ENCODE data around the gene EML5. TPM values are rescaled to one million over a fixed set of nuclear protein-coding genes. Genes with fewer than 3 reads are reported as not detected.
A peak's percentile ranks its signal among the peaks of the same experiment; 100 is the strongest.

The EML5 gene
- total and polyA plus RNA-seq, 3 donors from 2014 or later: 4.2 to 19.3 (median 17.7) TPM

DNA sequence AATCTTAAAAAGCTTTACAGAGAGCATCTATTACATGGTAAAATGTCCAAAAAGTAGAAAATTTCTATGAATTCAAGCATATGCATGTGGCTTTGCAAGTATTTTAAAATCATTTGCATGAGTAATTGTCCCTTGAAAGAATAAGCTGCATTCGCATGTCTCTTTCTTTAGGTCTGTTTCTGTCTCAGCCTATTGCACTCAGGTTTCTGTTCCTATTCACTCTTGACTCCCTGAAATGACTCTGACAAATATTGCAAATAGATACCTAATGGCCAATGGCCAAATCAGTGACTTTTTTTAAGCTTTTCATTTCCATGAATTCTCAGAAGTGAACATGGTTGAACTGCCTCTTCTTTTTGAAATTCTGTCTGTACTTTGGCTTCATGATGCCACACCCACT lies 25.3 kb upstream of the EML5 start:
- 88 to 89% methylated on average over 1 of the region's 1 CpG for WGBS, 2 donors
- Histone ChIP-seq H3K4me1 (peaks cover 20% of the 10 kb centered on the region), H3K27me3 (no peaks in the 10 kb centered on the region), H3K27ac (peak overlapping the region; percentile 51 to 74), H3K36me3 (ENCODE audit: low read depth, missing control alignments) (no peaks in the 10 kb centered on the region), H3K4me3 (no peak overlapping the region), H3K9me3 (no peaks in the 10 kb centered on the region)
- no peak for DNase-seq
- intact Hi-C loops (cut with DNase I; ENCODE audit: low total_unique reads): no loop called here
- TF ChIP-seq, protein P1, sequence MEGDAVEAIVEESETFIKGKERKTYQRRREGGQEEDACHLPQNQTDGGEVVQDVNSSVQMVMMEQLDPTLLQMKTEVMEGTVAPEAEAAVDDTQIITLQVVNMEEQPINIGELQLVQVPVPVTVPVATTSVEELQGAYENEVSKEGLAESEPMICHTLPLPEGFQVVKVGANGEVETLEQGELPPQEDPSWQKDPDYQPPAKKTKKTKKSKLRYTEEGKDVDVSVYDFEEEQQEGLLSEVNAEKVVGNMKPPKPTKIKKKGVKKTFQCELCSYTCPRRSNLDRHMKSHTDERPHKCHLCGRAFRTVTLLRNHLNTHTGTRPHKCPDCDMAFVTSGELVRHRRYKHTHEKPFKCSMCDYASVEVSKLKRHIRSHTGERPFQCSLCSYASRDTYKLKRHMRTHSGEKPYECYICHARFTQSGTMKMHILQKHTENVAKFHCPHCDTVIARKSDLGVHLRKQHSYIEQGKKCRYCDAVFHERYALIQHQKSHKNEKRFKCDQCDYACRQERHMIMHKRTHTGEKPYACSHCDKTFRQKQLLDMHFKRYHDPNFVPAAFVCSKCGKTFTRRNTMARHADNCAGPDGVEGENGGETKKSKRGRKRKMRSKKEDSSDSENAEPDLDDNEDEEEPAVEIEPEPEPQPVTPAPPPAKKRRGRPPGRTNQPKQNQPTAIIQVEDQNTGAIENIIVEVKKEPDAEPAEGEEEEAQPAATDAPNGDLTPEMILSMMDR (IDR thresholded peaks at IDR 0.05): no peak
- TF ChIP-seq POLR2A (IDR thresholded peaks at IDR 0.05): no peak

DNA sequence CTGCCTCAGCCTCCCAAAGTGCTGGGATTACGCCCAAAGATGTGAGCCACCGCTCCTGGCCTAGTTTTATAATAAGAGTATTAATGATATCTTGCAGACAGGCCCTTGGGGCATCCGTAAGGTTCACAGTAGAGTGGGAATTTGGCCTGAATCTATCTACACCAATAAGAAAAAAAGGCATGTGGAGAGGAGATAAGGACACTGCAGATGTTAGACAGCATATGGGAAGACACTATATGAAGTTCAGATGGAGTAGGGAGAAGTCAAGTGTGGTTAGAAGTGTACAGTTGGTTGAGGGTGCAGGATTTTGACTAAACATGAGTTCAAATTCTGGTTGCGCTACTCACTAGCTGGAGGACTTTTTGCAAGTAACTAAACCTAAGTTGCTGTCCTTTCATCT lies 23.2 kb upstream of the EML5 start:
- intact Hi-C loops (cut with DNase I; ENCODE audit: low total_unique reads): no loop called here

DNA sequence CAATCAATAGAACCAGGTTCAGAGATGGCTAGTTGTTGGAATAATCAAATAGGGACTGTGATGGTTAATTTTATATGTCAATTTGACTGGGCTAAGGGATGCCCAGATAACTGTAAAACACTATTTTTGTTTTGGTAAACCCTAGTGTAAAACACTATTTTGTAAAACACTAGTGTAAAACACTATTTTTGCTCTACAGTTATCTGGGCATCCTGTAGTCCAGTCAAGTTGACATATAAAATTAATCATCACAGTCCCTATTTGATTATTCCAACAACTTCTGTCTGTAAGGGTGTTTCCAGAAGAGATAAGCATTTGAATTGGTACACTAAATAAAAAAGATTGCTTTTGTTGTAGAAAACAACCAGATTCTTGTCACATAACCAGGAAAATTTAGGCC lies 15.6 kb upstream of the EML5 start:
- no peaks in the 10 kb centered on the region for H3K27me3 ChIP-seq
- H3K36me3 ChIP-seq (ENCODE audit: low read depth, missing control alignments): no peaks in the 10 kb centered on the region
- no peak overlapping the region for H3K4me3 ChIP-seq
- intact Hi-C loops (cut with DNase I; ENCODE audit: low total_unique reads): no loop called here
- H3K4me1 ChIP-seq: no peaks in the 10 kb centered on the region
- TF ChIP-seq, protein P1 (IDR thresholded peaks at IDR 0.05): no peak
- no peak for TF ChIP-seq POLR2A (IDR thresholded peaks at IDR 0.05)
- no peak overlapping the region for H3K27ac ChIP-seq
- DNase-seq: no peak
- no peaks in the 10 kb centered on the region for H3K9me3 ChIP-seq

More for the DNA sequence above, 23.2 kb upstream of the EML5 start:
- H3K4me1 ChIP-seq: peaks cover 14% of the 10 kb centered on the region
- H3K4me3 ChIP-seq: no peak overlapping the region
- H3K27me3 ChIP-seq: no peaks in the 10 kb centered on the region
- no peak overlapping the region for H3K27ac ChIP-seq
- no peaks in the 10 kb centered on the region for H3K36me3 ChIP-seq (ENCODE audit: low read depth, missing control alignments)
- TF ChIP-seq POLR2A (IDR thresholded peaks at IDR 0.05): no peak
- TF ChIP-seq, protein P1 (IDR thresholded peaks at IDR 0.05): no peak
- WGBS, 2 donors: 93 to 96% methylated on average over 4 of the region's 4 CpGs
- DNase-seq: no peak
- no peaks in the 10 kb centered on the region for H3K9me3 ChIP-seq

DNA sequence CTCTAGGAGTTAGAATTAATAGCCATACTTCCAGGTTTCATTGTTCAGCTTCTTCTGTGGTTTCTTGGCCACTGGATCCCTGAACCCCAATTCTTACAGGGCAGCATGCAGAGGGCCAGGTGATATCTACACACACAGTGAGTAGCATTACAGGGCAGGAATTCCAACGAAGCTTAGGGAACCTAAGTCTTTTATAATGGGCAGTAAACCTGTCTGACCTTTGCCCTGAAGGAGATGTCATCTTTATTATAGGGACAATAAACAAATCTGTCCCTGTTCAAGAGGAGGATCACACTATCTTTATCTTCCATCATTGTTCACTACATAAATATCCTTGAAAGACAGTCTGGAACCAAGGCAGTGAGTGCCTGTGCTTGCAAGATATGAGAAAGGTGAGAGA lies 11.7 kb upstream of the EML5 start:
- intact Hi-C loops (cut with DNase I; ENCODE audit: low total_unique reads): no loop called here
- TF ChIP-seq, protein P1 (IDR thresholded peaks at IDR 0.05): no peak
- no peak for TF ChIP-seq POLR2A (IDR thresholded peaks at IDR 0.05)
- 0 to 30% methylated on average over 1 of the region's 1 CpG for whole genome bisulfite sequencing, 2 donors

DNA sequence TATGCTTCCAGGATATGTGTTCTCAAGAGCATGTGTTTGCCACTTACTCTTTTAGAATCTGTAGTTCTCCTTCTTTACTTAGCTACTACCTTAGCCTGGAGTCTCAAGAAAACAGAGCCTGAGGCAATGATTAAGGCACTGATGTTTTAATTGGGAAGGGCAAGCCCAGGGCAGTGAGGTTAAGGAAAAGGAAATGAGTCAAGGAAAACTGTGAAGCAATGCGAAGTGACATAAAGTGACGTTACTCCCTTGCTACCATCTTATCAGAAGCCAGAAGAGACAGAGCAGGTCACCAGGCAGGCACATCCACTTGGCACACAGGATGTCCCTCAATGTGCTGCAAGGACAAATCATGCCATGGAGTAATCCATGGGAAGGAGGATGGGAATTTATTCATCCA lies 11.3 kb upstream of the EML5 start:
- no peaks in the 10 kb centered on the region for H3K36me3 ChIP-seq (ENCODE audit: low read depth, missing control alignments)
- intact Hi-C loops (cut with DNase I; ENCODE audit: low total_unique reads): no loop called here
- 73 to 76% methylated on average over 2 of the region's 2 CpGs for WGBS, 2 donors
- no peak for DNase-seq
- no peaks in the 10 kb centered on the region for H3K27me3 ChIP-seq
- TF ChIP-seq POLR2A (IDR thresholded peaks at IDR 0.05): no peak
- TF ChIP-seq, protein P1 (IDR thresholded peaks at IDR 0.05): no peak
- no peaks in the 10 kb centered on the region for H3K4me1 ChIP-seq
- H3K9me3 ChIP-seq: no peaks in the 10 kb centered on the region
- no peak overlapping the region for H3K4me3 ChIP-seq
- no peak overlapping the region for H3K27ac ChIP-seq

More for the DNA sequence above, 11.7 kb upstream of the EML5 start:
- no peak overlapping the region for H3K4me3 ChIP-seq
- no peaks in the 10 kb centered on the region for H3K27me3 ChIP-seq
- H3K36me3 ChIP-seq (ENCODE audit: low read depth, missing control alignments): no peaks in the 10 kb centered on the region
- DNase-seq: no peak
- no peak overlapping the region for H3K27ac ChIP-seq
- H3K9me3 ChIP-seq: no peaks in the 10 kb centered on the region
- H3K4me1 ChIP-seq: no peaks in the 10 kb centered on the region

Data from testis (tissue), 3 donors.